HG03558 (cell line): ENCODE measurements around the gene EPS8L3.
"Not testable (repeated sequence)": the region's sequence is repeated elsewhere in the genome, so short reads cannot be mapped to it uniquely, and the experiment has no call there.

ENCODE experiments used
- ATAC-seq: cut with Tn5 transposase; IDR thresholded peaks from one replicate; pipeline ENCODE4 v1.9.1; 2021; ENCODE audit warnings: moderate number of reproducible peaks; ENCODE audit not compliant: unreplicated experiment; ENCODE audit errors: extremely low read depth

Gene EPS8L3

DNA sequence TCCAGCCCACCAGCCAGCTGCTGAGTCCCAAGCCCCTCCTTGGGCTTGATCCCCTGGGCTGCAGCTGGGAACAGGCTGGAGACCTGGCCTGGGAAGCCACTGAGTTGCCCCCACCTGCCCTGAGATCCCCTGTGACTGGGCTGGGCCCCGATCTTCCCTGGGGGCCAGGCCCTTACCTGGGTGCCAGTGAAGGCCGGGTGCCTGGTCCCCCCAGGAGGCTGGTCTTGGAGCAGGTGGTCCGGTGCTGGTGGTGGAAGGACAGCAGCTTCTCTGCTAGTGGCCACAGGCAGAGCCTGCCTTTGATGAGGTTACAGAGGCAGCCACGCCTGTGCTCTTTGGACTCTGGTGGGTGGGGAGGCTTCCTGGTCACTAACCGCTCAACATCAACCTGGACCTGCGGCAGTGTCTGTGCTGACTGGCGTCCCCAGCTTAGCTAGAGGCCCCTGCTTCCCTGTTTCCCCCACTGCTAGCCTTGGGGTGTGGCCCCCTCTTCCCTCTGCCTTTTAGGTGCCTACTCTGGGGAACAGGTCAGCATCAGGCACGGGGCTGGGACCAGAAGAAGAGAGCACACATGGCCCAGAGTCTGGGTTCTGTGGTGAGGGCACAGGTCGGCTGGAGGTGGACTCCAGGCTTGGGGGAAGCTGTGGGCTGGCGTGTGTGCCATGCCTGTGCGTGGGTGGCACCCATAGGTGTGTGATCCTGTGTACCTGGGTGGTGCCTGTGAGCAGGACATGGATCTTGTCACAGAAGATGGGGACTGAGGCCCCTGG is at the start of gene EPS8L3:
EPS8L3 (minus strand) TSS at position 278 of the 770 bp plus-strand sequence. CDS start 2,174 bp downstream, outside the sequence.
- ATAC-seq = no peak

DNA sequence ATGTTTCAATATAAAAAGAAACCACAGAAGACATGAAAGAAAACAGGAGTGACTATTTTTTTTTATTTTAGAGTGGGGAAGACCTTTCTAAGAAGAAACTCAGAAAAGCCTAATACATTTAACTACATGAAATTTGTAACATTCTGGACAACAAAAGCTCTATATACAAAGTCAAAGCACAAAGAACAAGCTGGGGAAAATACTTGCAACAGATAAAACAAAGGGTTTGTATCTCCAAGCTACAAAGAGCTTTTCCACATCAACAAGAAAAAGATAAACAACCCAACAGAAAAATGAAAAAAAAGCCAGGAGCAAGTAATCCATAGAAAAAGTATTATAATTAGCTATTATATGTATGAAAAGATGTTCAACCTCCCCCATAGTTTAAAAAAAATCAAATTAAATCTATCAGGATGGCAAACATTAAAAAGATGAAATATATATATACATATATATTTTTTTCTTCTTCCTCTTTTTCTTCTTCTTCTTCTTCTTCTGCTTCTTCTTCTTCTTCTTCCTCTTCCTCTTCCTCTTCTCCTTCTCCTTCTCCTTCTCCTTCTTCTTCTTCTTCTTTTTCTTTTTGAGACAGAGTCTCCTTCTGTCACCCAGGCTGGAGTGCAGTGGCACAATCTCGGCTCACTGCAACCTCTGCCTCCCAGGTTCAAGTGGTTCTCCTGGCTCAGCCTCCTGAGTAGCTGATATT is 49.1 kb upstream of the EPS8L3 start:
- ATAC-seq = no peak

DNA sequence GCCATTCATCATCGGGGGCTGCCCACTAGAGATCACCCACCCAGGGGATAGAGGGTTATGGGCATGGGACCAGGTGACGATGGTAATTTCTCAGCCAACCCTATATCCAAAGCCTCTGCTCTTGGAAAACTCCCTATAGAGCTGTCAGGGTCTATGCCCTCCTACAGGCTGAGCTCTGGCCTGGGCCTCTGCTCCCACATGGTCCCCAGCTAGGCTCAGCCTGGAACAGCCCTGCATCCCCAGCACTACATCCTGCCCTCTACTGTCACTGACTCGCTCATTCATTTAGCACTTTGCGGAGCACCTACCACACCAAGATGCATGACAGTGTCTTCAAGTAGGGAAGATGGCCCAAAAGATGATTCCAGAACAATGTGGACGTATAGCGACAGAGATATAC is 45.0 kb upstream of the EPS8L3 start:
- ATAC-seq = no peak

GRCh38 chr1:109807822-109808680 is 44.3 kb upstream of the EPS8L3 start:
- ATAC-seq = no peak

DNA sequence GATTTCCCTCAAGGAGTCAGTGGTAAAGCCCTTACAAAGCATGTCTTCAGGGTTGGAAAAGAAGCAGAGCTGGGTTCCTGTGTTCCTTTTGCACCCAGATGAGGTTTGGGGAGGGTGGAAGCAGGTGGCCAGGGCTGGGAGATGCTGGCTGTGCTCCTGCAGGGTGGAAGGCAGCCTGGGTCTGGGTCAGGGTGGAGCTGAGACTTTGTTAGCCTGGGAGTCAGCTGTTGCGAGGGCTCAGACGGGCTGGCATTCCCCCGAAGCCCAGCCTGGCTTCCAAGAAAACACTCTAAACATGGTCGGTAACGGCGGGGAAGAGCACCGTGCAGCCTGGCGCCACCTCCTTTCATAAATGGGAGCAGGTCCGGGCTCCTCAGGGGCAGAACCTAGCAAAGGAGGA is 43.7 kb upstream of the EPS8L3 start:
- no peak for ATAC-seq

DNA sequence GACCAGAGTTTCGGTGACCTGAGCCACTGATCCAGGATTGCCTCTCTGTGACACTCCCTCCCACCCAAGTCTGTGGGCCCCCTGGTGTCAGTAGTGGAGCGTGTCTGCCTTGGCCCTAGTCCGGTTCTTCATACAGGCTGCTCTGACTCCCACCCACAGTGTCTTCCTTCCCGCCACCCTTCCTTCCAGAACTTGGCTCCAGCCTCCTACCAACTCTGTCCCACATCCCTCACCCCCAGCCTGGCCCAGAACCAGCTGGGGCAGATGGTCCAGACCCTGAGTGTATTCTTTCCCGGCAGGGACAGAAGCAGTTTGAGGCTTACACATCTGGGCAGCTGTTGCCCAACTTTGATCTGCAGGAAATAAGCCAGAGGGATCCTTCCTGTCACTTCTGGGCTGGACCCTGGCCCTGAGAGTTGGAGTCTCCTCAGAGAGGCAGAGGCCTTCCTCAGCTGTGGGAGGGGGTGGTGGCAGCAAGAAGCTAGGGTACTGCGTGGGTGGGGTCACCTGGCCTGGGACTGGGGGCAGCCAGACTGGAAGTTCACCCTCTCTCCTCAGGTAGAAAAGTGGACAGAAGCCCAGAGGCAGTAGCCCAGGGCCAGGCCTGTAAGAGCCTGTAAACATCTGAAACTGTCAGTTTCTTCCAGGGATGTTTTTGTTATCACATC is 43.1 kb upstream of the EPS8L3 start:
- no peak for ATAC-seq

GRCh38 chr1:109805486-109806165 is 41.9 kb upstream of the EPS8L3 start:
- no peak for ATAC-seq

DNA sequence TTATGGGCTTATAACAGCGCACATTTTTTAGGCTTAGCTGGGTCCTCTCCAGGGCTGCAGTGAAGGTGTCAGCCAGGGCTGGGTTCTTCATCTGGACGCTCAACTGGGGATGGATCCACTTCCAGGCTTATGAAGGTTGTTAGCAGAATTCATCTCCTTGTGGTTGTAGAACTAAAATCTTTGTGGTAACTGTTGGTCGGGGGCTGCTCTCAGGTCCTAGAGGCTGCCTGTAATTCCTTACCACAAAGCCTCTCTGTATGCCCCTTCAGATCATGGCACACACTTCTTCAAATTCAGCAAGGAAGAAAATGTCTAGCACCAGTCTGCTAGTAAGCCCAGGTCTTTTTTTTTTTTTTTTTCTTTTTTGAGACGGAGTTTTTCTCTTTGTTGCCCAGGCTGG is 40.9 kb upstream of the EPS8L3 start:
- no peak for ATAC-seq

GRCh38 chr1:109803901-109804331 is 40.2 kb upstream of the EPS8L3 start:
- ATAC-seq = no peak

DNA sequence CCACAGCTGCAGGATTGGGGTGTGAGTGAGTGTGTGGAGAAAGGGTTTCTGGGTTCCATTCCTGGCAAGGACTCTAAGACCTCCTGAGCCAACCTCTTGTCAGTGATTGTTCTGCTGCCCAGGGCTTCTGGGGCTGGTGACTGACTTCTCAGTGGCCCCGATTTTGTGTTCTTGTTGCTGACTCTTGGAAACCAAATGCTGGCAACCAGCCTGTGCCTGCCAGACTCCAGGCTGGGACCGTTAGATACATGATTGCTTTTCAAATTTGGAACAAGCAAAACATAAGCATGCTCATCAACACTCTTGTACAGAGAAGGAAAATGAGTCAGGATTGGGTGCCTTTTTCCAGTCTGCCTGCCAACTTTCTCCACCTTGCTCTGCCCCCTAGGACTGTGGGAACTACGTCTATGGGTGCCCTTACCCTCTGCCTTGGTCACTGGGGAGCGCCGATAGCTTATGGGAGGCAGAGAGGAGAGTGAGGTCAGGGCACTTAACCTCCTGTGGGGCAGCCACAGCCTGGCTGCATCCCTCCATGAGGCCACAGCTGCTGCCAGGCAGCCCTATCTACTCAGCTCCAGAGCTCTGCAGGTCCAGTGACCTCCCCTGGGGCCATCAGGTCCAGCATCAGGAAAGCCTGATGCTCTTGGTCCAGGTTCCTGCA is 39.3 kb upstream of the EPS8L3 start:
- no peak for ATAC-seq

DNA sequence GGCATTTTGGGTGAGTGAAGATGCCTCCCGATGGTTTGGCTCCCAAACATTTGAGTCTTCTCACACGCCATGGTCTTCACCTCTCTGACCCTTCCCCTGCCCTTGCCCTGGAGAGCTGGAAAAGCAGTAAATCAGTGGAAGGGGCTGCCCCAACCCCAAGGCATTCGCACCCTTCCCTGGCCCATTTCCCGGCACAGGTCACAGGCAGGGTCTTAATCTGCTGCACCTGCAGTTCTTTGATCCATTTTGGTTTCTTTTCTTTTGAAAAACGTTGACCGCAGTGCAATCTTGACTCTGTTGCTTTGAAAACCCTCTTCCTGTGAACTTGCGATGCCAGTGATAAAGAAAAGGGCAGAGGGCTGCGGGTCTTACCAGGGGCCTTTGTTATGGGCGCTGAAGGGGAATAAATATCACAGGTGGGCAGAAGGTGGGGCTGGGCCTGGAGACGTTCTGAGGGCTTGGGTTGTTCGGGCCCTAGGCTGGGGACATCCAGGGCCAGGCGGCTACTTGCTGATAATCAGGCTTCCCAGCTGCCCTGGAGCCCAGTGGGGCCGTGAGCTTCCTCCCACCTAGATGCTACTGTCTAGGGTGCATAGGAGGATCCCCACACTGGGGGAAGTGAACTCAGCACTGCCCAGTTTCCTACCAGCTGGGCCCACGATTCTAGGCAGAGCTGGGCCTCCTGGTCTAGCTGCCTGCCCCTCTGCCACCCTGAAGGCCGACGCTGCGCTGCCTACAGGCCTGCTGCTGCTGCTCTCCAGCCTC is 38.6 kb upstream of the EPS8L3 start:
- no peak for ATAC-seq

- no peak for ATAC-seq
Observed at GRCh38 chr1:109801791-109802135, 38.0 kb upstream of the EPS8L3 start.

DNA sequence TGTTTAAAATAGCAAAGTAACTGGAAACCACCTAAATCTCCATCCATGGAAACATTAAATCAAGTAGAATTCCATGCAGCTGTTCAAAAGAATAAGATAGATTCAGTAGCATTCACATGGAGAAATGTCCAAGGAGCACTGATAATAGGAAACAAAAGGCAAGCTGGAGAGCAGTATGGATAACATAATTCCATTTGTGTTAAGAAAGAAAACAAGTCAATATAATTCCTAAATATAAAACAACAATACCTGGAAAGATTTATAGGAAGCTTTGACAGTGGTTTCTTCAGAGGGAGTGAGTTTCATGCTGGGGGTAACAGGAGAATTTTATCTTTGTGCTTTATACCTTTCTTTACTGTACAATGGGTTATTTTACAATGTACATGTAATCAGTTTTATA is 36.6 kb upstream of the EPS8L3 start:
- ATAC-seq = no peak

DNA sequence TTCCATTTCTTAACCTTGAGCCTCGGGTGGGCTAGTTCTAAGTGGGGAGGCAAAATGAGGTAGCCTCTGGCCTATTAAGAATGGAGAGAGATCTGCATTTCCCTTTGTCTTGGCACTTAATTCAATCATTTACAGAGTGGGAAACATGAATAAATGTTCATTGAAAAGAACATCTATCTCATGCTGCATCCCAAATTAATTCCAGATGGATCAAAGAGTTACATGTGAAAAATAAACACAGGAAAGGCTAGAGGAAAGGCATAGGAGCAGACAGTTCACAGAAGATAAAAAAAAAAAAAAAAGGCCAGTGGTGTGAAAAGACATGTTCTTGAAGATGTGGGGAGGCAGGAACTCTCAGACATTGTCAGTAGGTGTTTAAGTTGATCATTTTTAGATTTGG is 35.7 kb upstream of the EPS8L3 start:
- ATAC-seq = no peak

- not testable (repeated sequence) for ATAC-seq
Observed at GRCh38 chr1:109797303-109797595, 33.5 kb upstream of the EPS8L3 start.

- ATAC-seq = no peak
Observed at GRCh38 chr1:109796484-109797302, 33.0 kb upstream of the EPS8L3 start.

DNA sequence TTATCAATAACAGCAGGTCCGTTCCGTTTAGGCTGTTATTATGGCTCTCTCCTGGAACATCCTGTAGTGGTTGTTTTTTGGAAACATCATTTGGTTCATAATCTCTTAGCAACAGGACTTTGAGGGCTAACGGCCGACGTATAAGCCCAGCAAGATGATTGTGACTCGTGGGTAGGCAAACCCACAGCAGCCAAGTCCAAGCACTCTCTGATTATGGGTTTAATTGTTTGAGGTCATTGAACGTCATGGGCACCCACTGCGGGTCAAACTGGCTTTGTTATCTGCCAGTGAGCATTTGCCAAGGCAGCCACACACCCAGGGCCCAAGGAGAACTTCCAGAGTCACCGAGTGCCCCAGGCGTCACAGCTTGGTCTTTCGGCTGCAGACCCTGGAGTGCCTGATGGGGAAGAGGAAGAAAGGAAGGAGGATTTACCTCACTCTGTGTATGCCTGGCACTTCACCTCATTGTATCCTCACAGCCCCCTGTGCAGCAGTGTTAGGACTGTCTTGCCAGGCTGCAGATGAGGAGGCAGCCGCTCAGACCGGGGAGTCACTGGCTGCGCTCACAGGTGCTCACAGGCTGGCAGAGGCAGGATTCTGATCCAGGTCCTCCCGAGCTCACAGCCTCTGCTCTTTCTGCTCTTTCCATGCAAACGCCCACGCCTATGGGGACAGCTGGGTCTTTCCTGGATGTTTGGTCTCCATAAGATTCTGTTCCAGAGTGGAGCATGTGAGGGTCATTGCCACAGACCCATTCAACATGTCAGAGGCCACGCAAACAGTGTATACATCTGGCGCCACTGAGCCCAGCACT is 30.8 kb upstream of the EPS8L3 start:
- no peak for ATAC-seq
